ENCODE data around the gene APOL3. TPM values are rescaled to one million over a fixed set of nuclear protein-coding genes. Genes with fewer than 3 reads are reported as not detected.
"Not testable (repeated sequence)": the region's sequence is repeated elsewhere in the genome, so short reads cannot be mapped to it uniquely, and the experiment has no call there.

Gene APOL3
- total RNA-seq, 1 experiment from 2014 or later: 3.2 TPM

DNA sequence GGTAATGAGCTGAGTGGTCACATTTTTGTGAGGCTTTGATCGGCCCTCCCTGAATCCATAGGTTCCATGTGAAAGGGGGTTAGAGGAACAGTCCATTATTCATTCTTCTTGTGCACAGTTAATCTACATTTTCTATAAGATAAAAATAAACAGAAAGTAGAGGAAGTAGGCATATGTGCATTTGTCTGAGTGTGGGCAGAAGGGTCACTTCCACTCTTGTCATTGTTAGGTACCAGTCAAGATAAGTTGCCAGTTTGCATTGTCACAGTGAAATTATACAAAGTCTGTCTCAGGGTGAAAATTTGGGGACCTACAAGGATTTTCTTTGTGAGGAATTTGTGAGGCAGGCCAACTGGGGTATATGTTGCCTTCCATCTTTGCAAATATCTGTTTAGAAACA, 45.7 kb upstream of the APOL3 start:
- Histone ChIP-seq H3K27ac (ENCODE audit: low read length) (no peak overlapping the region), H3K27me3 (ENCODE audit: control insufficient read depth, insufficient read depth, low read length) (no peaks in the 10 kb centered on the region), H3K4me1 (ENCODE audit: control insufficient read depth, insufficient read depth, low read length) (no peaks in the 10 kb centered on the region), H3K4me3 (ENCODE audit: low read depth in 2 of 2, low read length in 2 of 2) (no peak overlapping the region), H3K36me3 (ENCODE audit: control insufficient read depth, insufficient read depth, low read length) (no peaks in the 10 kb centered on the region), H3K9me3 (ENCODE audit: control insufficient read depth, insufficient read depth, low read depth, low read length) (no peaks in the 10 kb centered on the region)
- DNase-seq (ENCODE audit: low read depth, low spot score) (no peak), ATAC-seq (no peak)
- CTCF ChIA-PET: no interaction called here
- POLR2A ChIA-PET: no interaction called here
- in situ Hi-C loops (cut with HindIII; ENCODE audit: low pct_unique_long_range_greater_than_20kb, low sequenced_read_pairs): no loop called here
- intact Hi-C loops (cut with micrococcal nuclease; ENCODE audit: unreplicated experiment): no loop called here
- BruUV-seq (replicated peaks): no TSS peak
- TF ChIP-seq SIN3A (IDR thresholded peaks at IDR 0.05; ENCODE audit: borderline replicate concordance, insufficient read depth, low read depth, low read length): no peak
- TF ChIP-seq, protein P1, sequence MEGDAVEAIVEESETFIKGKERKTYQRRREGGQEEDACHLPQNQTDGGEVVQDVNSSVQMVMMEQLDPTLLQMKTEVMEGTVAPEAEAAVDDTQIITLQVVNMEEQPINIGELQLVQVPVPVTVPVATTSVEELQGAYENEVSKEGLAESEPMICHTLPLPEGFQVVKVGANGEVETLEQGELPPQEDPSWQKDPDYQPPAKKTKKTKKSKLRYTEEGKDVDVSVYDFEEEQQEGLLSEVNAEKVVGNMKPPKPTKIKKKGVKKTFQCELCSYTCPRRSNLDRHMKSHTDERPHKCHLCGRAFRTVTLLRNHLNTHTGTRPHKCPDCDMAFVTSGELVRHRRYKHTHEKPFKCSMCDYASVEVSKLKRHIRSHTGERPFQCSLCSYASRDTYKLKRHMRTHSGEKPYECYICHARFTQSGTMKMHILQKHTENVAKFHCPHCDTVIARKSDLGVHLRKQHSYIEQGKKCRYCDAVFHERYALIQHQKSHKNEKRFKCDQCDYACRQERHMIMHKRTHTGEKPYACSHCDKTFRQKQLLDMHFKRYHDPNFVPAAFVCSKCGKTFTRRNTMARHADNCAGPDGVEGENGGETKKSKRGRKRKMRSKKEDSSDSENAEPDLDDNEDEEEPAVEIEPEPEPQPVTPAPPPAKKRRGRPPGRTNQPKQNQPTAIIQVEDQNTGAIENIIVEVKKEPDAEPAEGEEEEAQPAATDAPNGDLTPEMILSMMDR (IDR thresholded peaks at IDR 0.05): no peak
- TF ChIP-seq, protein P2, sequence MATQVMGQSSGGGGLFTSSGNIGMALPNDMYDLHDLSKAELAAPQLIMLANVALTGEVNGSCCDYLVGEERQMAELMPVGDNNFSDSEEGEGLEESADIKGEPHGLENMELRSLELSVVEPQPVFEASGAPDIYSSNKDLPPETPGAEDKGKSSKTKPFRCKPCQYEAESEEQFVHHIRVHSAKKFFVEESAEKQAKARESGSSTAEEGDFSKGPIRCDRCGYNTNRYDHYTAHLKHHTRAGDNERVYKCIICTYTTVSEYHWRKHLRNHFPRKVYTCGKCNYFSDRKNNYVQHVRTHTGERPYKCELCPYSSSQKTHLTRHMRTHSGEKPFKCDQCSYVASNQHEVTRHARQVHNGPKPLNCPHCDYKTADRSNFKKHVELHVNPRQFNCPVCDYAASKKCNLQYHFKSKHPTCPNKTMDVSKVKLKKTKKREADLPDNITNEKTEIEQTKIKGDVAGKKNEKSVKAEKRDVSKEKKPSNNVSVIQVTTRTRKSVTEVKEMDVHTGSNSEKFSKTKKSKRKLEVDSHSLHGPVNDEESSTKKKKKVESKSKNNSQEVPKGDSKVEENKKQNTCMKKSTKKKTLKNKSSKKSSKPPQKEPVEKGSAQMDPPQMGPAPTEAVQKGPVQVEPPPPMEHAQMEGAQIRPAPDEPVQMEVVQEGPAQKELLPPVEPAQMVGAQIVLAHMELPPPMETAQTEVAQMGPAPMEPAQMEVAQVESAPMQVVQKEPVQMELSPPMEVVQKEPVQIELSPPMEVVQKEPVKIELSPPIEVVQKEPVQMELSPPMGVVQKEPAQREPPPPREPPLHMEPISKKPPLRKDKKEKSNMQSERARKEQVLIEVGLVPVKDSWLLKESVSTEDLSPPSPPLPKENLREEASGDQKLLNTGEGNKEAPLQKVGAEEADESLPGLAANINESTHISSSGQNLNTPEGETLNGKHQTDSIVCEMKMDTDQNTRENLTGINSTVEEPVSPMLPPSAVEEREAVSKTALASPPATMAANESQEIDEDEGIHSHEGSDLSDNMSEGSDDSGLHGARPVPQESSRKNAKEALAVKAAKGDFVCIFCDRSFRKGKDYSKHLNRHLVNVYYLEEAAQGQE (IDR thresholded peaks at IDR 0.05; ENCODE audit: insufficient read depth in 1 of 2, low read depth in 2 of 2, low read length in 1 of 2): no peak
- no peak for TF ChIP-seq POLR2AphosphoS5 (IDR thresholded peaks at IDR 0.05; ENCODE audit: low read depth, low read length)
- TF ChIP-seq TCF7L2 (IDR thresholded peaks at IDR 0.05; ENCODE audit: low read depth, low read length): no peak

DNA sequence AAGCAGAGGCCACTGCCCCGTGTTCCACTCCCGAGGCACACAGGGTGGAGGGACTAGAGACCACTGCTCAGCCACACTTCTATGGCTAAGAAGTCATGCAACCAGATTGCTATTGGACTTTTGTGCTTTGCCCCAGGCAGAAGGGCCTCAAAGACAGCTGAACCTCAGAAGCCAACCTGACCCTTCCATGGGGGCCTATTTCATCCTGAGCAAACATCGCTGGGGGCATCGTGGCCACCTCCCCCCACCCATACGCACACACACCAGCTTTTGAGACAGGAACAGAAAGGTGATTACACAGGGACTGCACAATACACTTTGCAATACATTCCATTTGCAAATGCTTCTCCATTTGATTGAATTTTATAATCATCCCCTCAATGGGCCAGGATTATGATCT, 45.0 kb upstream of the APOL3 start:
- H3K36me3 ChIP-seq (ENCODE audit: control insufficient read depth, insufficient read depth, low read length); CTCF ChIA-PET; H3K9me3 ChIP-seq (ENCODE audit: control insufficient read depth, insufficient read depth, low read depth, low read length); BruUV-seq (replicated peaks); H3K27ac ChIP-seq (ENCODE audit: low read length); H3K4me3 ChIP-seq (ENCODE audit: low read depth in 2 of 2, low read length in 2 of 2); in situ Hi-C loops (cut with HindIII; ENCODE audit: low pct_unique_long_range_greater_than_20kb, low sequenced_read_pairs); H3K27me3 ChIP-seq (ENCODE audit: control insufficient read depth, insufficient read depth, low read length); intact Hi-C loops (cut with micrococcal nuclease; ENCODE audit: unreplicated experiment); ATAC-seq; DNase-seq (ENCODE audit: low read depth, low spot score); H3K4me1 ChIP-seq (ENCODE audit: control insufficient read depth, insufficient read depth, low read length): not testable (repeated sequence)
- POLR2A ChIA-PET: interaction anchor here (0.6 kb wide), 1 partner anchor 202 kb away, joined by 11 read pairs; no protein-coding TSS in a partner anchor

DNA sequence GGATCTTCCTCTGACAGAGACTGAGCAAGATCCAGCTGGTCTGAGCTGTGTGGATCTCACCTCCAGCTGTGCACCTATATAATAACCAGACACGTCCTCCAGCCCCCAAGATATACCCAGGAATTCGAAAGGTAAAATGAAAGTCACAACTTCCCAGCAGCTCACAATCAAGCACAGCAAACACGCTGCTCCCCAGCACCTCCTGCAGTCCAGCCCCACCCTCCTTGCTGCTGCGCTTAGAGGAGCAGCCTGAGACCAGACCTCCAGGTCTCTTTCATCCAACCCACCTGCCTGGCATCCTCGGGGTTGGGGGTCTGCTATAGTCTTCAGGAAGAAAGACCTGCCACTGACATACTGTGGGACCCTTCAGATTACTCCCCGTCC, 44.1 kb upstream of the APOL3 start:
- ATAC-seq: no peak
- ChIA-PET CTCF (no interaction called here), POLR2A (no interaction called here)
- DNase-seq (ENCODE audit: low read depth, low spot score): no peak
- H3K4me3 ChIP-seq (ENCODE audit: low read depth in 2 of 2, low read length in 2 of 2): no peak overlapping the region
- BruUV-seq (replicated peaks): no TSS peak
- TF ChIP-seq SIN3A (IDR thresholded peaks at IDR 0.05; ENCODE audit: borderline replicate concordance, insufficient read depth, low read depth, low read length) (no peak), POLR2AphosphoS5 (IDR thresholded peaks at IDR 0.05; ENCODE audit: low read depth, low read length) (no peak), TCF7L2 (IDR thresholded peaks at IDR 0.05; ENCODE audit: low read depth, low read length) (no peak)
- TF ChIP-seq, protein P2 (IDR thresholded peaks at IDR 0.05; ENCODE audit: insufficient read depth in 1 of 2, low read depth in 2 of 2, low read length in 1 of 2): no peak
- in situ Hi-C loops (cut with HindIII; ENCODE audit: low pct_unique_long_range_greater_than_20kb, low sequenced_read_pairs) (no loop called here), intact Hi-C loops (cut with micrococcal nuclease; ENCODE audit: unreplicated experiment) (no loop called here)
- H3K4me1 ChIP-seq (ENCODE audit: control insufficient read depth, insufficient read depth, low read length): no peaks in the 10 kb centered on the region
- H3K36me3 ChIP-seq (ENCODE audit: control insufficient read depth, insufficient read depth, low read length): no peaks in the 10 kb centered on the region
- no peaks in the 10 kb centered on the region for H3K27me3 ChIP-seq (ENCODE audit: control insufficient read depth, insufficient read depth, low read length)
- no peak overlapping the region for H3K27ac ChIP-seq (ENCODE audit: low read length)
- H3K9me3 ChIP-seq (ENCODE audit: control insufficient read depth, insufficient read depth, low read depth, low read length): no peaks in the 10 kb centered on the region
